HEK293 (cell line): ENCODE results near the gene ZDHHC13.
A peak's percentile ranks its signal among the peaks of the same experiment; 100 is the strongest.

Experiments used
- BCL11A ChIP-seq: fragments of 450-650 bp; formaldehyde crosslinking; IDR thresholded peaks from 2 replicates; pipeline ENCODE4 v1.5.1; 2016; ENCODE audit warnings: low read depth, missing biosample characterization, missing genetic modification characterization
- KLF8 ChIP-seq: fragments of 450-650 bp; formaldehyde crosslinking; IDR thresholded peaks from 2 replicates; pipeline ENCODE4 v1.5.1; 2016; ENCODE audit warnings: missing biosample characterization, missing genetic modification characterization
- OSR2 ChIP-seq: fragments of 450-650 bp; formaldehyde crosslinking; IDR thresholded peaks from 2 replicates; pipeline ENCODE4 v1.5.1; 2016; ENCODE audit warnings: missing biosample characterization, missing genetic modification characterization
- PRDM1 ChIP-seq: fragments of 450-650 bp; formaldehyde crosslinking; IDR thresholded peaks from 2 replicates; pipeline ENCODE4; 2016; ENCODE audit warnings: missing biosample characterization, missing genetic modification characterization
- RBAK ChIP-seq: fragments of 450-650 bp; formaldehyde crosslinking; IDR thresholded peaks from 2 replicates; pipeline ENCODE4 v1.5.1; 2016; ENCODE audit warnings: missing biosample characterization, missing genetic modification characterization
- SETDB1 ChIP-seq: IDR thresholded peaks from one replicate; pipeline ENCODE4 v1.6.1; 2017; ENCODE audit warnings: mild to moderate bottlenecking, low read length, moderate library complexity, mixed read lengths; ENCODE audit not compliant: insufficient read length
- SP2 ChIP-seq: fragments of 450-650 bp; formaldehyde crosslinking; IDR thresholded peaks from 2 replicates; pipeline ENCODE4 v1.5.1; 2016; ENCODE audit warnings: missing biosample characterization, missing genetic modification characterization
- TRIM28 ChIP-seq: IDR thresholded peaks from 2 replicates; pipeline ENCODE4 v1.6.1; 2011; ENCODE audit warnings: low read length, control low read depth, borderline replicate concordance
- YY2 ChIP-seq: fragments of 450-650 bp; formaldehyde crosslinking; IDR thresholded peaks from 2 replicates; pipeline ENCODE4 v1.5.1; 2016; ENCODE audit warnings: missing biosample characterization, missing genetic modification characterization
- ZBTB17 ChIP-seq: fragments of 450-650 bp; formaldehyde crosslinking; IDR thresholded peaks from 2 replicates; pipeline ENCODE4 v1.5.1; 2016; ENCODE audit warnings: missing biosample characterization, missing genetic modification characterization
- ZEB2 ChIP-seq: fragments of 450-650 bp; formaldehyde crosslinking; IDR thresholded peaks from 2 replicates; pipeline ENCODE4 v1.5.1; 2016; ENCODE audit warnings: missing biosample characterization, missing genetic modification characterization
- ZFP3 ChIP-seq: fragments of 450-650 bp; formaldehyde crosslinking; IDR thresholded peaks from 2 replicates; pipeline ENCODE4 v1.5.1; 2016; ENCODE audit warnings: low read depth, missing biosample characterization, missing genetic modification characterization
- ZIC2 ChIP-seq: fragments of 450-650 bp; formaldehyde crosslinking; IDR thresholded peaks from 2 replicates; pipeline ENCODE4 v1.5.1; 2016; ENCODE audit warnings: missing biosample characterization, missing genetic modification characterization
- ZNF157 ChIP-seq: fragments of 450-650 bp; formaldehyde crosslinking; IDR thresholded peaks from 2 replicates; pipeline ENCODE4 v1.5.1; 2016; ENCODE audit warnings: missing biosample characterization, missing genetic modification characterization
- ZNF16 ChIP-seq: fragments of 450-650 bp; formaldehyde crosslinking; IDR thresholded peaks from 2 replicates; pipeline ENCODE4 v1.5.1; 2016; ENCODE audit warnings: low read depth, missing biosample characterization, missing genetic modification characterization
- ZNF175 ChIP-seq: fragments of 450-650 bp; formaldehyde crosslinking; IDR thresholded peaks from 2 replicates; pipeline ENCODE4 v1.5.1; 2016; ENCODE audit warnings: missing biosample characterization, missing genetic modification characterization
- ZNF324 ChIP-seq: fragments of 450-650 bp; formaldehyde crosslinking; IDR thresholded peaks from 2 replicates; pipeline ENCODE4 v1.5.1; 2016; ENCODE audit warnings: missing biosample characterization, missing genetic modification characterization
- ZNF366 ChIP-seq: fragments of 450-650 bp; formaldehyde crosslinking; conservative IDR thresholded peaks from 2 replicates; pipeline ENCODE4 v1.5.1; 2016; ENCODE audit warnings: missing biosample characterization, missing genetic modification characterization
- ZNF530 ChIP-seq: fragments of 450-650 bp; formaldehyde crosslinking; IDR thresholded peaks from 2 replicates; pipeline ENCODE4 v1.5.1; 2016; ENCODE audit warnings: low read depth, missing biosample characterization, missing genetic modification characterization
- ZNF549 ChIP-seq: fragments of 450-650 bp; IDR thresholded peaks from 2 replicates; pipeline ENCODE4 v1.5.1; 2018; ENCODE audit warnings: missing biosample characterization, missing genetic modification characterization, mild to moderate bottlenecking, inconsistent platforms, moderate library complexity
- ZNF585B ChIP-seq: fragments of 450-650 bp; formaldehyde crosslinking; IDR thresholded peaks from 2 replicates; pipeline ENCODE4 v1.5.1; 2016; ENCODE audit warnings: missing biosample characterization, missing genetic modification characterization
- ZNF626 ChIP-seq: fragments of 450-650 bp; sonication (Bioruptor Pico); formaldehyde crosslinking; IDR thresholded peaks from 2 replicates; pipeline ENCODE4 v1.5.1; 2018; ENCODE audit warnings: missing biosample characterization, missing genetic modification characterization, inconsistent platforms
- ZNF785 ChIP-seq: fragments of 450-650 bp; formaldehyde crosslinking; IDR thresholded peaks from 2 replicates; pipeline ENCODE4 v1.5.1; 2016; ENCODE audit warnings: missing biosample characterization, missing genetic modification characterization
- ZNF791 ChIP-seq: fragments of 450-650 bp; formaldehyde crosslinking; IDR thresholded peaks from 2 replicates; pipeline ENCODE4 v1.5.1; 2016; ENCODE audit warnings: missing biosample characterization, missing genetic modification characterization
- ZSCAN16 ChIP-seq: fragments of 450-650 bp; formaldehyde crosslinking; IDR thresholded peaks from 2 replicates; pipeline ENCODE4 v1.5.1; 2016; ENCODE audit warnings: missing biosample characterization, missing genetic modification characterization
- ZSCAN23 ChIP-seq: fragments of 450-650 bp; formaldehyde crosslinking; IDR thresholded peaks from 2 replicates; pipeline ENCODE4 v1.5.1; 2016; ENCODE audit warnings: missing biosample characterization, missing genetic modification characterization
- ZSCAN30 ChIP-seq: fragments of 450-650 bp; IDR thresholded peaks from 2 replicates; pipeline ENCODE4 v1.5.1; 2018; ENCODE audit warnings: missing biosample characterization, mild to moderate bottlenecking, missing genetic modification characterization, moderate library complexity
- TF ChIP-seq, protein P1 (sequence below): fragments of 450-650 bp; formaldehyde crosslinking; IDR thresholded peaks from 2 replicates; pipeline ENCODE4 v1.5.1; 2016; ENCODE audit warnings: missing biosample characterization, missing genetic modification characterization
- TF ChIP-seq, protein P2 (sequence below): fragments of 450-650 bp; formaldehyde crosslinking; optimal IDR thresholded peaks from 2 replicates; pipeline ENCODE3; 2016; ENCODE audit warnings: missing biosample characterization, mild to moderate bottlenecking, missing genetic modification characterization
- TF ChIP-seq, protein P3 (sequence below): fragments of 450-650 bp; formaldehyde crosslinking; IDR thresholded peaks from 2 replicates; pipeline ENCODE4 v1.5.1; 2016; ENCODE audit warnings: missing biosample characterization, missing genetic modification characterization
- TF ChIP-seq, protein P4 (sequence below): fragments of 450-650 bp; formaldehyde crosslinking; IDR thresholded peaks from 2 replicates; pipeline ENCODE4 v1.5.1; 2017; ENCODE audit warnings: missing biosample characterization, mild to moderate bottlenecking, missing genetic modification characterization, moderate library complexity
- TF ChIP-seq, protein P5 (sequence below): fragments of 450-650 bp; formaldehyde crosslinking; IDR thresholded peaks from 2 replicates; pipeline ENCODE4 v1.5.1; 2016; ENCODE audit warnings: missing biosample characterization, missing genetic modification characterization
- TF ChIP-seq, protein P6 (sequence below): fragments of 450-650 bp; formaldehyde crosslinking; IDR thresholded peaks from 2 replicates; pipeline ENCODE4 v1.5.1; 2016; ENCODE audit warnings: missing biosample characterization, missing genetic modification characterization

The ZDHHC13 gene

DNA sequence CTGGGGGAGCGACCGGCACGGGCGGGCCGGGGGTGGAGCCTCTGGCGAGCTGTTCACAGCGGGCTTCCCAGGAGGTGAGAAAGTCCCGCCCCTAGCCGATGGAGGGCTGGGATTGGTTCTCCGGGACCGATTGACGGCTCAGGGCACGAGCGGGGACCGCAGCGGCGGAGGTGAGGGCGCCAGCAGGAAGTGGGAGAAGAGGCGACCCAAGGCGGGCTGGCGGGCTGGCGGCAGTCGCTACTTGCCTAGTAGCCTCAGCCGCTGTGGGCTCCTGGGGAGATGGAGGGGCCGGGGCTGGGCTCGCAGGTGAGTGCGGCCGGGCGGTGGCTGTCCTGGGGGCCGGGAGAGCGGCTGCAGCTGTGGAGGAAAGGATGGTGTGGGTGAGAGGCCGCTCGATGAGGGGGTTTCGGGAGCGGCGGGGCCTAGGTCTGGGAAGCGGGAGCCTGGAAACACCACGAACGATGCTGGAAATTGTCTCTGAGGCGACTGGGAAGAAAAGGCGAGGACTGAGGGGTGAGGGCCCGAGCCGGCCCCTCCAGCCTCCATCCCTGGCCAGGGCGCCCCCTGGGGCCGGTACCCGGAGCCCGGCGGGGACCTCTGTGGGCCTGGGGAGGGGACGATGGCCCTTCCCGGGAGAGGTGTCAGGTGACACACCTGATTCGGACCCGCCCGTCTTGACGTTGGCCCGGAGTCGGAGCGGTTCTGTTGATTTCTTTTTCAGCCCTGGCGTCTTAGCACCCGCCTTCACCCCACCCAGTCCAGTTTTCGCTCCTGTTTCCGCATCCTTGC, at the start of gene ZDHHC13 (continued):
- TF ChIP-seq ZSCAN16 (tag by site-specific recombination) (no peak), ZEB2 (tag by site-specific recombination) (peak; percentile 70), ZNF626 (no peak), YY2 (no peak), SP2 (tag by site-specific recombination) (peak; percentile 90), ZFP3 (no peak), ZNF16 (no peak), PRDM1 (no peak), ZSCAN30 (no peak), ZNF585B (tag by site-specific recombination) (no peak), ZNF157 (tag by site-specific recombination) (no peak), ZNF175 (tag by site-specific recombination) (no peak), RBAK (tag by site-specific recombination) (no peak), ZNF785 (tag by site-specific recombination) (no peak), ZBTB17 (peak; percentile 36; the same call in 1 of the 2 replicates), OSR2 (tag by site-specific recombination) (peak; percentile 80), SETDB1 (no peak), TRIM28 (no peak), ZNF530 (tag by site-specific recombination) (no peak), KLF8 (peak; percentile 66; the same call in 1 of the 2 replicates), ZNF549 (tag by site-specific recombination) (no peak), BCL11A (peak; percentile 12; the same call in 1 of the 2 replicates), ZNF366 (tag by site-specific recombination) (peak; percentile 46; the same call in 1 of the 2 replicates), ZIC2 (tag by site-specific recombination) (peak; percentile 56), ZSCAN23 (tag by site-specific recombination) (no peak), ZNF324 (tag by site-specific recombination) (0 out of 2 replicates have a peak, but pooled peaks have one; percentile 52), ZNF791 (tag by site-specific recombination) (no peak)
- TF ChIP-seq, protein P1, sequence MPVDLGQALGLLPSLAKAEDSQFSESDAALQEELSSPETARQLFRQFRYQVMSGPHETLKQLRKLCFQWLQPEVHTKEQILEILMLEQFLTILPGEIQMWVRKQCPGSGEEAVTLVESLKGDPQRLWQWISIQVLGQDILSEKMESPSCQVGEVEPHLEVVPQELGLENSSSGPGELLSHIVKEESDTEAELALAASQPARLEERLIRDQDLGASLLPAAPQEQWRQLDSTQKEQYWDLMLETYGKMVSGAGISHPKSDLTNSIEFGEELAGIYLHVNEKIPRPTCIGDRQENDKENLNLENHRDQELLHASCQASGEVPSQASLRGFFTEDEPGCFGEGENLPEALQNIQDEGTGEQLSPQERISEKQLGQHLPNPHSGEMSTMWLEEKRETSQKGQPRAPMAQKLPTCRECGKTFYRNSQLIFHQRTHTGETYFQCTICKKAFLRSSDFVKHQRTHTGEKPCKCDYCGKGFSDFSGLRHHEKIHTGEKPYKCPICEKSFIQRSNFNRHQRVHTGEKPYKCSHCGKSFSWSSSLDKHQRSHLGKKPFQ (tag by site-specific recombination), result no peak
- TF ChIP-seq, protein P2, sequence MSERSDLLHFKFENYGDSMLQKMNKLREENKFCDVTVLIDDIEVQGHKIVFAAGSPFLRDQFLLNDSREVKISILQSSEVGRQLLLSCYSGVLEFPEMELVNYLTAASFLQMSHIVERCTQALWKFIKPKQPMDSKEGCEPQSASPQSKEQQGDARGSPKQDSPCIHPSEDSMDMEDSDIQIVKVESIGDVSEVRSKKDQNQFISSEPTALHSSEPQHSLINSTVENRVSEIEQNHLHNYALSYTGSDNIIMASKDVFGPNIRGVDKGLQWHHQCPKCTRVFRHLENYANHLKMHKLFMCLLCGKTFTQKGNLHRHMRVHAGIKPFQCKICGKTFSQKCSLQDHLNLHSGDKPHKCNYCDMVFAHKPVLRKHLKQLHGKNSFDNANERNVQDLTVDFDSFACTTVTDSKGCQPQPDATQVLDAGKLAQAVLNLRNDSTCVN (tag by site-specific recombination), result peak; percentile 66
- TF ChIP-seq, protein P3, sequence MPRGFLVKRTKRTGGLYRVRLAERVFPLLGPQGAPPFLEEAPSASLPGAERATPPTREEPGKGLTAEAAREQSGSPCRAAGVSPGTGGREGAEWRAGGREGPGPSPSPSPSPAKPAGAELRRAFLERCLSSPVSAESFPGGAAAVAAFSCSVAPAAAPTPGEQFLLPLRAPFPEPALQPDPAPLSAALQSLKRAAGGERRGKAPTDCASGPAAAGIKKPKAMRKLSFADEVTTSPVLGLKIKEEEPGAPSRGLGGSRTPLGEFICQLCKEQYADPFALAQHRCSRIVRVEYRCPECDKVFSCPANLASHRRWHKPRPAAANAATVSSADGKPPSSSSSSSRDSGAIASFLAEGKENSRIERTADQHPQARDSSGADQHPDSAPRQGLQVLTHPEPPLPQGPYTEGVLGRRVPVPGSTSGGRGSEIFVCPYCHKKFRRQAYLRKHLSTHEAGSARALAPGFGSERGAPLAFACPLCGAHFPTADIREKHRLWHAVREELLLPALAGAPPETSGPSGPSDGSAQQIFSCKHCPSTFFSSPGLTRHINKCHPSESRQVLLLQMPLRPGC, result no peak
- TF ChIP-seq, protein P4, sequence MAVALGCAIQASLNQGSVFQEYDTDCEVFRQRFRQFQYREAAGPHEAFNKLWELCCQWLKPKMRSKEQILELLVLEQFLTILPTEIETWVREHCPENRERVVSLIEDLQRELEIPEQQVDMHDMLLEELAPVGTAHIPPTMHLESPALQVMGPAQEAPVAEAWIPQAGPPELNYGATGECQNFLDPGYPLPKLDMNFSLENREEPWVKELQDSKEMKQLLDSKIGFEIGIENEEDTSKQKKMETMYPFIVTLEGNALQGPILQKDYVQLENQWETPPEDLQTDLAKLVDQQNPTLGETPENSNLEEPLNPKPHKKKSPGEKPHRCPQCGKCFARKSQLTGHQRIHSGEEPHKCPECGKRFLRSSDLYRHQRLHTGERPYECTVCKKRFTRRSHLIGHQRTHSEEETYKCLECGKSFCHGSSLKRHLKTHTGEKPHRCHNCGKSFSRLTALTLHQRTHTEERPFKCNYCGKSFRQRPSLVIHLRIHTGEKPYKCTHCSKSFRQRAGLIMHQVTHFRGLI (tag by site-specific recombination), result no peak
- TF ChIP-seq, protein P5, sequence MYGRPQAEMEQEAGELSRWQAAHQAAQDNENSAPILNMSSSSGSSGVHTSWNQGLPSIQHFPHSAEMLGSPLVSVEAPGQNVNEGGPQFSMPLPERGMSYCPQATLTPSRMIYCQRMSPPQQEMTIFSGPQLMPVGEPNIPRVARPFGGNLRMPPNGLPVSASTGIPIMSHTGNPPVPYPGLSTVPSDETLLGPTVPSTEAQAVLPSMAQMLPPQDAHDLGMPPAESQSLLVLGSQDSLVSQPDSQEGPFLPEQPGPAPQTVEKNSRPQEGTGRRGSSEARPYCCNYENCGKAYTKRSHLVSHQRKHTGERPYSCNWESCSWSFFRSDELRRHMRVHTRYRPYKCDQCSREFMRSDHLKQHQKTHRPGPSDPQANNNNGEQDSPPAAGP, result peak; percentile 60; the same call in 1 of the 2 replicates
- TF ChIP-seq, protein P6, sequence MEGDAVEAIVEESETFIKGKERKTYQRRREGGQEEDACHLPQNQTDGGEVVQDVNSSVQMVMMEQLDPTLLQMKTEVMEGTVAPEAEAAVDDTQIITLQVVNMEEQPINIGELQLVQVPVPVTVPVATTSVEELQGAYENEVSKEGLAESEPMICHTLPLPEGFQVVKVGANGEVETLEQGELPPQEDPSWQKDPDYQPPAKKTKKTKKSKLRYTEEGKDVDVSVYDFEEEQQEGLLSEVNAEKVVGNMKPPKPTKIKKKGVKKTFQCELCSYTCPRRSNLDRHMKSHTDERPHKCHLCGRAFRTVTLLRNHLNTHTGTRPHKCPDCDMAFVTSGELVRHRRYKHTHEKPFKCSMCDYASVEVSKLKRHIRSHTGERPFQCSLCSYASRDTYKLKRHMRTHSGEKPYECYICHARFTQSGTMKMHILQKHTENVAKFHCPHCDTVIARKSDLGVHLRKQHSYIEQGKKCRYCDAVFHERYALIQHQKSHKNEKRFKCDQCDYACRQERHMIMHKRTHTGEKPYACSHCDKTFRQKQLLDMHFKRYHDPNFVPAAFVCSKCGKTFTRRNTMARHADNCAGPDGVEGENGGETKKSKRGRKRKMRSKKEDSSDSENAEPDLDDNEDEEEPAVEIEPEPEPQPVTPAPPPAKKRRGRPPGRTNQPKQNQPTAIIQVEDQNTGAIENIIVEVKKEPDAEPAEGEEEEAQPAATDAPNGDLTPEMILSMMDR (tag by site-specific recombination), result peak; percentile 70
